ENCODE results near the gene TOR2A.

- TF ChIP-seq POLR2AphosphoS5 (IDR thresholded peaks at IDR 0.05) (no peak), EP300 (IDR thresholded peaks at IDR 0.05) (no peak), CTCF (IDR thresholded peaks at IDR 0.05) (no peak)
Observed at GRCh38 chr9:127720031-127720864, 14.8 kb downstream of the TOR2A start.

Data from gastroesophageal sphincter (tissue), 3 donors.